LNCAP (cell line): ENCODE data around the gene UBE2G2.

Experiments
- TF ChIP-seq, protein P1 (sequence below): fragments of 450-650 bp; IDR thresholded peaks from 2 replicates; pipeline ENCODE4 v1.5.1; 2017; ENCODE audit warnings: mild to moderate bottlenecking

UBE2G2 gene

DNA sequence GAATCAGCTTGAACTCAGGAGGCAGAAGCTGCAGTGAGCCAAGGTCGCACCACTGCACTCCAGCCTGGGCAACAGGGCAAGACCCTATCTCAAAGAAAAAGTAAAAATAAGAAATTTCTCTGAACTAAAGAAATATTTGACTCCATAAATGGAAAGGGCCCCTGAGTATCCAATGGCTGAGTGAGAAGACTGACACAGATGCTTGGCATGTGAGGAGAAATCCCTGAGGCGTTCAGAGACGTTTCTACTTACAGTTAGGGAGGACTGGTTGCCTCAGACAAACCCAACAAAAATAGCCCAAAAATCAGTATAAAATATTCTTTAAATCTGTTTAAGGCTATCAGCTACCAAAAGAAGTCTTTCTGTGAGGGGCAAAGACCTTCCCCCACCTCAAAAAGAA is 19.2 kb upstream of the UBE2G2 start:
- TF ChIP-seq, protein P1, sequence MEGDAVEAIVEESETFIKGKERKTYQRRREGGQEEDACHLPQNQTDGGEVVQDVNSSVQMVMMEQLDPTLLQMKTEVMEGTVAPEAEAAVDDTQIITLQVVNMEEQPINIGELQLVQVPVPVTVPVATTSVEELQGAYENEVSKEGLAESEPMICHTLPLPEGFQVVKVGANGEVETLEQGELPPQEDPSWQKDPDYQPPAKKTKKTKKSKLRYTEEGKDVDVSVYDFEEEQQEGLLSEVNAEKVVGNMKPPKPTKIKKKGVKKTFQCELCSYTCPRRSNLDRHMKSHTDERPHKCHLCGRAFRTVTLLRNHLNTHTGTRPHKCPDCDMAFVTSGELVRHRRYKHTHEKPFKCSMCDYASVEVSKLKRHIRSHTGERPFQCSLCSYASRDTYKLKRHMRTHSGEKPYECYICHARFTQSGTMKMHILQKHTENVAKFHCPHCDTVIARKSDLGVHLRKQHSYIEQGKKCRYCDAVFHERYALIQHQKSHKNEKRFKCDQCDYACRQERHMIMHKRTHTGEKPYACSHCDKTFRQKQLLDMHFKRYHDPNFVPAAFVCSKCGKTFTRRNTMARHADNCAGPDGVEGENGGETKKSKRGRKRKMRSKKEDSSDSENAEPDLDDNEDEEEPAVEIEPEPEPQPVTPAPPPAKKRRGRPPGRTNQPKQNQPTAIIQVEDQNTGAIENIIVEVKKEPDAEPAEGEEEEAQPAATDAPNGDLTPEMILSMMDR: no peak

DNA sequence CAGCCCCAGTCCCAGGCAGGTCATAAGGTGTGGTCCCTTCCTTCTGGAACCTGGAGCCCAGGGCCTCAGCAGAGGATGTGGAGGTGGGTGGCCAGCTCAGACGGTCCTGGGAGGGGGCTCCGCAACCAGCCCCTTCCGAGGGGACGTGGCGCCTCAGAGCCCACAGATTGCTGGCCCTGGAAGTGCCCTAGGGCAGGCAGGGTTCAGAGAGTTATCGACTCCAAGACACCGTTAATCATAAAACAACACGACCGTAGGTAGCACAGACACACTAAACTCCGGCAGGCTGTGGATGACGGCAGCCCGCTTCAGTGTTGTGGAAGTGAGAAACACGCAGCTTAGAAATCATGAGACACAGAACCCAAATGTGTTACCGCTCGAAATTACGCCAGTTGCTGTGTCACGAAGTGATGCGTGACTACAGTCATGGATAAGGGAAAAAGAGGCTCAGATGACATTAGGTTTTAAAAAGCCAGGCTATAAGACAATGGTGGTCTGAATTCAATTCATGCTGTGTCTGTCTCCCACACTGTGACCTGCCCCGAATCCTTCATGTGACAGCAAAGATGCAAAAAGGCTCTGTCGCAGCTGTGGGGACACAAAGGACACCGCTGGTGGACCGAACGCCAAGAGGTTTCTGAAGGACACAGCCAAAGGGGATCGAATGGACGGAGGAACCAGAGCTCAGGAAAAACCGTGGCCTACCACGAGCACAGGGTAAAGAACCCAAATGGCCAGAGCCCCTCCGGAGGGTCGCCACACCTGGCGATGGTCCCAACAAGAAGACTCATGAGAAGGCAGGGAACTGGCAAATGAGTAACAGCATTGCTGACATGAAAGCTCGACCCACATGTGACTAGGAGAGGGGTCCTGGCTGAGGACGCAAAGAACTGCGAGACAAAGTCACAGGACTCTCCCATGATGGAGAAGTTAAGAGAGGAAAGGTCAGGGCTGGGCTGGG is 17.9 kb upstream of the UBE2G2 start:
- TF ChIP-seq, protein P1: no peak

DNA sequence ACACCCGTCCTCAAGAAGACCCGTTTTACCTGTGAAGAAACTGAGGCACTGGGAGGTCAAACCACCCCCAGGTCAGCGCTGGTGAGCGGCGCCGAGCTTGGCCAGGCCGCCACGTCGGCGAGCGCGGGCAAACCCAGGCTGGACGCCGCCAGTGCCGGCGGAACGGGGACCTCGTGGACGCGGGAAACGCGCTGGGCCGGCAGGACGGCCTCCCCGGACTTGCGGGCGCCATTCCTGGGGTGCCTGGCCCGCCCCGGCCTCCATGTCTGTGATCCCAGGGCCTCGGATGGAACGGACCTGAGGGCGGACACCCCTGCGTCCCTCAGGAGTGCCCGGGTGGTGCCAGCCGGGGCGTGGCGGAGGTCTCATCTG is 17.0 kb upstream of the UBE2G2 start:
- TF ChIP-seq, protein P1: no peak

DNA sequence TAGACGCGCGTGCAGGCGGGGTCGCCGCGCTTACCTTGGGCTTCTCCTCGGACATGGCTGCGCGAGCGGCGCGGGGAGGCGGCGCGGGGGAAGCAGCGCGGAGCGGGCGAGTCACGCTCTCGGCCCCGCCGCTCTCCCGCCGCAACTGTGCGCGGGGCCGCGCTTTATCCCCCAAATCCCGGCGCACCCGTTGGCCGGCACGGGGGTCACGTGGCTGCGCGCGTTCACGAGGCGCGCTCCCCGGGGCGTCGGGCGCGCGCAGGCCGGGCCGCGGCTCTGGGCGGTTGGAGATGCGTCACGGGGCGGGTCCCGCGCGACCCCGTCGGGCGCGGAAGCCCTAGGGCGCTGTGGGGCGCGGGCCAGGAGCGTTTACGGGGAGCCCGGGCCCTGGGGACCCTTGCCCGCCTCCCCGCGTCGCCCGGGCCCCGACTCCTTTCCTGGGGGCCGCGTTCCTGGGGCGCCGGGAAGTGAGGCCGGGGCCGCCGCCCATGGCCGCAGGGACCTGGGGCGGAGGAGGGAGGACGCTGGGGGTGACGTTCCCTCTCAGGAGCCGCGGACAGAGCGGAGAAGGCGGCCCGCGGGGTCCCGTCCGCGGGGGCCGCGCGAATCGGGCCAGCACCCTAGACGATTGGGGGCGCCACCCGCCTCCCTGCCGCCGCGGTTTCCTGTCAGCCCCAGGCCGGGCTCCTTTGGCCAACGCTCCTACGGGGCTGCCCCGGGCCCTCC is 16.5 kb upstream of the UBE2G2 start, which contains the start of gene SUMO3:
Gene SUMO3, minus strand, starts transcription at position 149 of the 726 bp plus-strand sequence. Its CDS starts 94 bp downstream, at position 55.
- TF ChIP-seq, protein P1: no peak

DNA sequence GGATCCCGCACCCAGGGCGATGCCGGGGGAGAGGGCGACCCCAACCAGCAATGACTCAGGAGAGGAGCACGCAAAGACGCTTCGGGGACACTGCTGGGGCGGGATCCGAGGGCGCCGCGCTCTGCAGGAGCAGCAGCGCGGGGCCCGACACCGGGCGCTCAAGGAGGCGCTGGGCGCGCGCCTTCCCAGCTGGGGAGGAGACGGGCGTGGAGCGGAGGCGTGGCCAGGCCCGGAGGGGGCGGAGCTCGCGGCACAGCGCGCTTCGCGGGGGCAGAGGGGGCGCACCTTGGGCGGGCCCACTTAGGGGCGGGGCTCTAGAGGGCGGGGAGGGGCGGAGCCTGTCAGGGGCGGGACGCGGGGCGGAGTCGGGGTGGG is 15.9 kb upstream of the UBE2G2 start:
- TF ChIP-seq, protein P1: no peak

DNA sequence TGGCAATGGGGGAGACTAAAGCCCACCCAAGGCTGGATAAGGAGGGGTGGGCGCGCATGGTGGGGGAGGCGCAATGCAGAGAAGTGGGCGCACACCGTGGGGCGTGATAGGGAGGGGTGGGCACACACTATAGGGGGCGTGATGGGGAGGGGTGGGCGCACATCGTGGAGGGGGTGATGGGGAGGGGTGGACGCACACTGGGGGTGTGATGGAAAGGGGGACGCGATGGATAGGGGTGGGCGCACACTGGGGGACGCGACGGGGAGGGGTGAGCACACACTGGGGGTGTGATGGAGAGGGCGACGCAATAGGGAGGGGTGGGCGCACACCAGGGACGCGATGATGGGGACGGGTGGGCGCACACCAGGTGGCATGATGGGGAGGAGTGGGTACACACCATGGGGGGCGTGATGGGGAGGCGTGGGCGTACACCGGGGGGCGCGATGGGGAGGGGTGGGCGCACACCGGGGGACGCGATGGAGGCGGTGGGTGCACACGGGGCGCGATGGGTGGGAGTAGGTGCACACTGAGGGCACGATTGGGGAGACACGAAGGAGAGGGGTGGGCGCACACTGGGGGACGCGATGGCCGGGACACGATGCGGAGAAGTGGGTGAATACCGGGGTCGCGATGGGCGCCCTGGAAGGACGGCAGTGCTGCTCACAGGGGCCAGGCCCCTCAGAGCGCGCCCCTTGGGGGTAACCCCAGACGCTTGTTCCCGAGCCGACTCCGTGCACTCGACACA is 15.3 kb upstream of the UBE2G2 start:
- TF ChIP-seq, protein P1: no peak
